AG09309 (cell line): Measurements from ENCODE around the gene CACNA1I.

Experiments
- DNase-seq: peaks from one replicate; pipeline ENCODE4 v3.0.0-alpha.2; 2010; ENCODE audit warnings: low read depth
- H3K4me3 ChIP-seq: 2 replicates; pipeline ENCODE4 v1.5.1; 2011; ENCODE audit warnings: mild to moderate bottlenecking, low read depth, low read length, moderate library complexity; ENCODE audit not compliant: control insufficient read depth
- TF ChIP-seq, protein P1 (sequence below): IDR thresholded peaks from 2 replicates; pipeline ENCODE4 v1.5.1; 2011; ENCODE audit warnings: mild to moderate bottlenecking, low read depth, low read length, inconsistent platforms; ENCODE audit not compliant: insufficient read depth, control insufficient read depth; ENCODE audit errors: missing control alignments

CACNA1I gene

DNA sequence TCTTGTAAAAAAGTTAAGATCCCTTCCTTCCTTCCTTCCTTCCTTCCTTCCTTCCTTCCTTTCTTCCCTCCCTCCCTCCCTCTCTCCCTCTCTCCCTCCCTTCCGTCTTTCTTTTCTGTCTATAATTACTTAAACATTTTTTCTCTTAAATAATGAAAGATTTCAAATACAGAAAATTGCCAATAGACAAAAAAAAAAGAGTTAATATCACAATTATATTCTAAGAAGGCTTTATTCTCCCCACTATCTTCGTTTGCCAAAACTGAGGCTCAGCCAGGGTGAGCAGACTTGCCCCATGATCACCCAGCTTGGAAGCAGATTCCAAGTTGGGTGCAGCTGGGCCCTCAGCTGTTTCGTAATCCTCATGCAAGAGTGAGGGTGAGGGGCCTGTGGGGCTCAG is 327 bp upstream of the CACNA1I start:
- TF ChIP-seq, protein P1, sequence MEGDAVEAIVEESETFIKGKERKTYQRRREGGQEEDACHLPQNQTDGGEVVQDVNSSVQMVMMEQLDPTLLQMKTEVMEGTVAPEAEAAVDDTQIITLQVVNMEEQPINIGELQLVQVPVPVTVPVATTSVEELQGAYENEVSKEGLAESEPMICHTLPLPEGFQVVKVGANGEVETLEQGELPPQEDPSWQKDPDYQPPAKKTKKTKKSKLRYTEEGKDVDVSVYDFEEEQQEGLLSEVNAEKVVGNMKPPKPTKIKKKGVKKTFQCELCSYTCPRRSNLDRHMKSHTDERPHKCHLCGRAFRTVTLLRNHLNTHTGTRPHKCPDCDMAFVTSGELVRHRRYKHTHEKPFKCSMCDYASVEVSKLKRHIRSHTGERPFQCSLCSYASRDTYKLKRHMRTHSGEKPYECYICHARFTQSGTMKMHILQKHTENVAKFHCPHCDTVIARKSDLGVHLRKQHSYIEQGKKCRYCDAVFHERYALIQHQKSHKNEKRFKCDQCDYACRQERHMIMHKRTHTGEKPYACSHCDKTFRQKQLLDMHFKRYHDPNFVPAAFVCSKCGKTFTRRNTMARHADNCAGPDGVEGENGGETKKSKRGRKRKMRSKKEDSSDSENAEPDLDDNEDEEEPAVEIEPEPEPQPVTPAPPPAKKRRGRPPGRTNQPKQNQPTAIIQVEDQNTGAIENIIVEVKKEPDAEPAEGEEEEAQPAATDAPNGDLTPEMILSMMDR = no peak
- H3K4me3 ChIP-seq = no peak overlapping the region
- no peak for DNase-seq

DNA sequence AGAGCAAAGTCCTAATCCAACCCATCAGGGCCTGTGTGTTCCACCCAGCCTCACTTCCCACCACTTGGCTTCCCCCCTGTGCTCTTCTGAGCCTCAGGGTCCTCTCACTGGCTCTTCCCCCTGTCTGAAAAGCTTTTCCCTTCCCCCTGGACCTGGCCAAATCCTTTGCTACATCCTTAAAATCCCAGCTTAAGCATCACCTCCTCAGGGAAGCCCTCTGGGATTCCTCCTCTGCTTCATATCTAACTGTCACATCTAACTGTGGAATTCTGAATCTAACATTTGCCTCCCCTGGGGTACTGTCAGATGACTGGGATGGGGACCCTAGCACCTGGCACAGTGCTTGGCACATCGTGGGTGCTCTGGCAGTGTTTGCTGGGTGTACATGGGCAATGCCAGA is 985 bp downstream of the CACNA1I start:
- no peak for DNase-seq
- TF ChIP-seq, protein P1 = no peak
- no peak overlapping the region for H3K4me3 ChIP-seq

DNA sequence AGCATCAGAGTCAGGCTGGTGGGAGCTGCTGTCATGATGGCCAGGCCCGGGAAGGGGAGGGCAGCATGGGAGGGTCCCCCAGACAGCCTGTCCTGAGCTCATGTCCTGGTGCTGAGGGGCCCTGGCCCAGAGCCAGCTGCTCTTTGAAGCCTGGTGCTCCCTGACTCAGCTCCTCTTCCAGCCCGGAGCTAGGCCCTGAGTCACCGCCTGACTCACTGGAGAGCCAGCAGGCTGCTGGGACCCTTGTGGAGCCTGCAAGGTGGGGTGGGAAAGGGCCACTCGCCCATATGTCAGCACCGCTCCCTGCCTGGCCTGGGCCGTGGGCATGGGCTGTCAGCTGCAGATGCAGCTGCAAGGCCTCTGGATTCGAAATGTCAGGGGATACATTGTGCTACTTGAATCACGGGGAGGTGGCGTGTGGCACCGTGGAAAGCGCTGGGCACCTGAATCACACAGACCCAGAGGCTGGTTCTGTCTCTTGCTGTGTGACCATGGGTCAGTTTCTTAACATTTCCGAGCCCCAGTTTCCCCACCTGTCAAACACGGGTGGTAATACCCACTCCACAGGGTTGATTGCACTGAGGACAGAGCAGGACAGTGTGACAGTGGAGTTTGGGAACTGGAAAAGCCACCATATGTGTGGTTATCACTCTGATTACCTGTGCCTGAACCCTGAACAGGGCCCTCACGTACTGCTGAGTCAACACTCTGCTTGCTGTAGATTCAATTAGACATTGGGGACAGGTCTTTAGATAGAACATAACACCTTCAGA is 4.4 kb downstream of the CACNA1I start:
- peak; percentile 21 for DNase-seq
- no peak overlapping the region for H3K4me3 ChIP-seq
- TF ChIP-seq, protein P1 = no peak

DNA sequence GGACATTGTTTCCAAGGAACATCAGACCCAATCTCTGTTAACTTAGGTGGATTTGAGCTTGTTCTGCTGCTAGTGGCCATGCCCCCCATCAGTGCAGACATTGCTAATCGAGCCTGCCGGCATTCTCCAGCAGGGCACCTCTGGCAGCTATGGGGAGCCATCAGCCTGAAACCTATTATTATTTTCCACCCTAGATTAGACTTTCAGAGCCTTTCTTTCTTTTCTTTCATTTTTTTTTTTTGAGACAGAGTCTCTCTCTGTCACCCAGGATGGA is 4.9 kb downstream of the CACNA1I start:
- TF ChIP-seq, protein P1 = no peak
- no peak for DNase-seq
- H3K4me3 ChIP-seq = no peak overlapping the region

DNA sequence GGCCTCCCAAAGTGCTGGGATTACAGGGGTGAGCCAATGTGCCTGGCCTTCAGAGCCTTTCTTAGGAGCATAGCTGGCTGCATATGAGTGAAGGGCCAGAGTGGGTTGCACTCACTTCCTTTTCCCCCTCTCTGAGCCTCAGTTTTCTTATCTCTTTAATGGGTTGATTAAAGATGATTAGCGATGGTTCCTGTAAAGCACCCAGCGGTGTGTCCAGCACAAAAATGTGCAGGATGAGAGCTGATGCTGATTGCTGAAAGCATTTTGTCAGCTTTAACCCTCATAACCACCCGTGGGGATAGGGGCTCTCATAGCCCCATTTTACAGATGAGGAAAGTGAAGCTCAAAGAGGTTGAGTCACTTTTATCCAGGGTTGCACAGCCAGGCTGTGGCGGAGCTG is 5.5 kb downstream of the CACNA1I start:
- TF ChIP-seq, protein P1 = no peak
- DNase-seq = no peak
- no peak overlapping the region for H3K4me3 ChIP-seq

DNA sequence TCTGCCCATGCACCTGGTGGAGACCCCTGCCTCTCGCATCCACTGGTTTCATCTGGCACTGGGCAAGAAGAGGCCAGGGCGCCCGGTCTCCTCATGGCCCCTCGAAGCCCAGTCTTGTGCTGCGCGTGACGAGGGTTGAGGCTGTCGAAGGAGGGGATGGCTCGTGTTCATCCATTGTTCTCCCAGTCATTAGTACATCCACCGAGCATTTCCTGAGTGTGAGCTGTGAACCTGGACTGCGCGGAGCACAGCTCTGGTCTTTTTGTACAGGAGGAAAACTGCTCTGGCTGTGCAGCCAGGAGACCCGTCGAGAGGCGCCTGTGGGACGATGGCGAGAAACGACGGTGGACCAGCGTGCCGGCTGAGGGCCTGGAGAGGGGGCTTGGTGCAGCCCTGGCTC is 6.8 kb downstream of the CACNA1I start:
- no peak for DNase-seq
- TF ChIP-seq, protein P1 = no peak
- no peak overlapping the region for H3K4me3 ChIP-seq

DNA sequence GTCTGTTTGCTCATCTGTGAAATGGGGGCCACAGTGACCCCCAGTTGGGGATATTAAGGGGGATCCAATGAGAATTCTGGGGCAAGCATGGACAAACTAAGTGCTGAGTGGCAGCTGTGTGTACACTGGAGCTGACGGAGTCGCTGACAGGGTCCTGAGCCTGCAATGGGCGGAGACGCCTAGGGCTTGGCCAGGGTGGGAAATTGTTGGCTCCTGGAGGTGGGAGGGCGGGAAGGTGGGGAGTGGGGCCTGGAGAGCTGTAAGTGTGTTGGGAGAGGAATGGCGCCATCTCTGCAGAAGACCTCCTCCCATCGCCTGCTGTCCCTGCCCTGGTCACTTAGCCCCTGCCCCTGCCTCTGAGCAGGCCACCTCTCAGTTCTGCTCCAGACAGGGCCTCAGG is 7.3 kb downstream of the CACNA1I start:
- TF ChIP-seq, protein P1 = no peak

More for the DNA sequence above, 7.3 kb downstream of the CACNA1I start:
- no peak for DNase-seq
- no peak overlapping the region for H3K4me3 ChIP-seq
